Hepatocyte (in vitro differentiated cells): ENCODE results near the gene SFXN5.

Experiments used
- CTCF ChIP-seq: fragments of 200-600 bp; sonication (generic); IDR thresholded peaks from 2 replicates; pipeline ENCODE4 v1.5.1; 2016; ENCODE audit warnings: antibody characterized with exemption, mild to moderate bottlenecking; ENCODE audit not compliant: poor library complexity
- EZH2phosphoT487 ChIP-seq: fragments of 200-600 bp; sonication (generic); IDR thresholded peaks from one replicate; pipeline ENCODE4 v1.6.1; 2018; ENCODE audit warnings: antibody characterized with exemption, mild to moderate bottlenecking, low read depth, moderate library complexity; ENCODE audit not compliant: unreplicated experiment, severe bottlenecking

DNA sequence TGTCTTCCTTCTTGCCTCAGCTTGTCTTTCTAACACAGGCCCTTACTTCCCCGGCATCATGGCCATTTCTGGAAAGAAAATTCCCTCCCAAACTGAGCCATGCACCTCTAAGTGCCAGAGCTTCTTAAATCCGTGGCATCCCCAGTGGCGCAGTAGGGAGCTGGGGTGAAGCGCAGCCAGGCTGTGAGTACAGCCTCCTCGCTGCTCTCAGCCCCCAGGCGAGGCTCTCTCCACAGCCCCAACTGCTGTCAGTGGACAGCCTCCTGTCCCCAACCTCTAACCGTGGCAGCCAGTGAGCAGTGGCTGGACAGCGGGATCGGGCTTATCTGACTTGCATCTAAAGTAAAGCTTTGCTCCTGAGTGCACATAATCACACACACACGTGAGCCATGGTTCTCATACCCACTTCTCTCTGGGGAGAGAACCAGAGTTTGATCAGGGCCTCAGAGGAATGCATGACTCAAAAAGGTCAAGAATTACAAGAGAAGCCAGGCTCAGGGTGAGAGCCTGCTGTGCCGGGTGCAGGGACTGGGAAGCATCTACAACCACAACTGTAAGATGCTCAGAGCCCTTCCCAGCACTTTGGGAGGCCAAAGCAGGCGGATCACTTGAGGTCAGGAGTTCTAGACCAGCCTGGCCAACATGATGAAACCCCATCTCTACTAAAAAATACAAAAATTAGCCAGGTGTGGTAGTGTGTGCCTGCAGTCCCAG is 50.7 kb downstream of the SFXN5 start:
- no peak for TF ChIP-seq CTCF
- no peak for TF ChIP-seq EZH2phosphoT487
